GM18858 (cell line): ENCODE data around the gene KSR2.

Experiments
- ATAC-seq: cut with Tn5 transposase; IDR thresholded peaks from one replicate; pipeline ENCODE4 v1.9.1; 2021; ENCODE audit not compliant: unreplicated experiment

Gene KSR2

DNA sequence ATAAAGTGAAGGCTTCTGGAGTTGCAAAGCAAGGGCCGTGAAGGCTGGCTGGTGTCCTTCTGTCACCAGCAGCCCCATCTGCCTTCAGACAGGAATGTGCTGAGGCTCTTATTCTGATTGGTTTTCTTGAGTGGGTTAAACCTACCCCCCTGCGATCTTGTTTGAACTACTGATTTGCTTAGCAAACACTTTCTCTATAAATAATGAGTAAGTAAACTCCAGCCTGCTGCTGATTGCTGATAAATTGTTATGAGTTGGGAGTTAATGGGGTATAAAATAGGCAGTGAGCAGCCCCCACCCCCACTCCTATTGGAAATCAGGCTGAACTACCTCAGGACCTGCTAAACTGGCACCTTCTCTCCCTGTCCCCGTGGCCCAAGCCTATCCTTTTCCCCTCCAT, 461.2 kb downstream of the KSR2 start:
- ATAC-seq: no peak

DNA sequence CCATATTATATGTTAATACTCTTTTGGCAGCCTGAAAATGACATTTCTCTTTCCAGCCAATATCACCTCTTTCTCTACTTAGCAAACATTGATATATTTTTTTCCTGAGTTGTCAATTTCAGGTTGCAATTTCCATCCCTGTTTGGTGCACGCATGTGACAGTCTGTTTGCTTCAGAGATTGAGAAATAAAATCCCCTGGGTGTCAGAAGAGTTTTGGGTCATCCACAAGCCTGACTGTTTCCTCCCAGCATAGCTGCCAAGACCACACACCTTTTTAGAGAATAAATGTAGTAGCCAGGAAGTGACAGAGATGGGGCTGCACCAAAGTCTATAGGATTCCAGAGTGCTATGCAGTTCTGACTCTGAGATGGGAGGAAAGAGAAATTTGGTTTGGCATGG, 462.5 kb downstream of the KSR2 start:
- no peak for ATAC-seq

DNA sequence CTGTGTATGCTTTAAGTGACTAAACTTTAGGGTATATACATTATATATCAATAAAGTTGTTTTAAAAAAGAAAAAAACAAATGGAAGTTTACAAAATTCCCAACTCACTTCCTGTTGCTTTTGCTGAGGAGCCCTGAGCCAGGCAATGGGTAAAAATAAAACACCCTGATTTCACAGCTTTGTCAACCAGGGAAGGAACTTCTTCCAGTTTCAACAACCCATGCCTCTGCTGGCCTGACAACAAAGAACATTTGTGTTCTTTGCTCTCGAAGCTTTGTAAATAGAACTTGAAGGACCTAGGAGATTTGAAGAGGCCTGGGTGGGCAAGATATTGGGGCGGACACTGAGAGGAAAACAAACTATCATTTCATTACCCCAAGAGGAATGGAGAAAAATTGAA, 466.2 kb downstream of the KSR2 start:
- no peak for ATAC-seq

DNA sequence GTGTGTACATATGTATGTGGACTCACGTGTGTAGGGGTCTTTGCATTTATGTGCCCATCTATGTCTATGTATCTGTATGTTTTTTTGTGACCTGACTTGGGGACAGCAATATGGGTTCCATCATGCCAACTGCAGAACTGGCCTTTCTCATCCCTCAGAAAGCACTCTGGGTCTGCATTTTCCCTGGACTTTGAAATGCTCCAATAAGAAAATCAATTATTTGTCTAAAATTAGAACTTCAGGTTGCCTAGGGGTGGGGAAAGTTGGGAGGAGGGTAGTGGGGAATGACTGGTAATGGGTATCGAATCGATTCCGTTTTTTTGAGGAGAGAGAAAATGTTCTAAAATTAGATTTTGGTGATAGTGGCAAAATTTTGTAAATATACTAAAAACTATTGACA, 466.6 kb downstream of the KSR2 start:
- ATAC-seq: no peak

DNA sequence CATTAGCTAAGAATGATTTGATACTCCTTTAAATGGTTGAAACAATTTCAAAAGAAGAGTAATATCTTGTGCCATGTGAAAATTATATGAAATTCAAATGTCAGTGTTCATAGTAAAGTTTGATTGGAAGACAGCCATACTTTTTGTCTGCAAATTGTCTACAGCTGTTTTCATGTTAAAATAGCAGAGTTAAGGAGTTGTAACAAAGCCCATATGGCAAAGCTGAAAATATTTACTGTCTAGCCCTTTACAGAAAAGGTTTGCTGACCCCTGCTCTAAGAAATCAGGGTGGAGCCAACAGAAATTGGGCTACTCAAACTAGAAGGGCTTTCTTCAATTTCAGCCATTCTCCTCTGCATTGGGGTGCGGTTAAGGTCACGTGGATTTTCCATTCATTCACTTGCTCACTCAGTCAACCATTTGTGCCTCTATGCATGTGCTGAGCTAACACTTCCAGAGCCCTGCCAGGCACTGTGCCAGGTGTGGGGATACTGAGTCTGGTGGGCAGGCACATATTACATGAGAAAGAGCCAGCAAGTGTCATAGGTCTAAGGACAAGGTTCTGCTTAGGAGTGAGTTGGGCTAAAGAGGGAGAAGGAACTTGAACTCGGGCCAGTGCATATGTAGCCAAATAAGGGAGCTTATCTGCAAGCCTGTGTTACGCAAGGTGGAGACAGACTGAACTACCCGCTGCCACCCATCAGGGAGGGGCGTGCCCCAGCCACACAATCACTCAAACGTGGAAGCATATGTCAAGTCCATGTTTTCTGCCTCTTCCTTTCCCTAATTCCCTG, 467.5 kb downstream of the KSR2 start:
- ATAC-seq: no peak

DNA sequence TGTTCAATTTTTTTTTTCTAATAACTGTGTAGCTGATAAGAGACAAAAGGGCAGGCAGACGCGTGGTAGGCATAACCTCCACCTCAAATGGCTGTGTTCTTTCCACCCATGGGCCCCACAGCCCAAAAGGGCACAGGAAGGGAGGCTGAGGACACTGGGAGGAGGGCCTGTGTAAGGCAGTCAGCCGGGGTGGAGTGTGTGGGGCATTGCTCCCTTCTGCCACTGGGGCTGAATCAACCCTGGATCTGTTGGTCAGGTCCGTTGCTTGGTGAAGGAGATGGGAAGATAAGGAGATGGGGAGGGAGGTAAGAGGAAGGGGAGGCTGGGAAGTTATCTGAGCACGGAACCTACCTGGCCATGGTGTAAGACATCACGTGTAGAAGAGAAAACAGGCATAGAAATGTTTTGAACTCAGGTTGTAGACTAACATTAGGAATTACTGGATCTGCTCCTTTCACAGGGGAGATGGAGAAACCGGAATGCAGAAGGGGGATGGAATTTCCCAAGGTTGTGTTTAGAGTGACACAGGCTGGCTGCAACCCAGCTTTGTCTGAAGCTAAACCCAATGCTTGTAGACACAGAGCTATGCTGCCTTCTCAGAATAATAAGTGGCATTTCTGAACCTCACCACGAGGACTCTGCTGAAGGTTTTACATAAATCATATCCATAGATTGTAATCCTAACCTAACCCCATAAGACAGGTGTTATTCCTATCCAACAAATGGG, 468.9 kb downstream of the KSR2 start:
- no peak for ATAC-seq

DNA sequence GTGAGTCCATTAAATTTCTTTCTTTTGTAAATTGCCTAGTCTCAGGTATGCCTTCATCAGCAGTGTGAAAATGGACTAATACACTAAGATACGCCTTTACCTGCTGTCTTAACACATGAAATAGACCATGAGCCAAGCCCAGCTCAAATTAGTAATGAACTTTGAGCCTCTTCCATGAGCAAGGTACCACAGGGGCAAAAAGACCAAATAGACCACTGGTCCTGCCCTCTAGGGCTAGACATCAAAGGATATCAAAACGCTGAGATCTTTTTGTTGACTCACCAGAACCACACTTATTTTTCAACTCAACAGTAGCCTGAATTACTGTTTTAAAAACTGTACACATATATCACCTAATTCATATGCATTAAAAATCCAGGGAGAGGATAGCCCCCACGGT, 469.9 kb downstream of the KSR2 start:
- ATAC-seq: no peak

DNA sequence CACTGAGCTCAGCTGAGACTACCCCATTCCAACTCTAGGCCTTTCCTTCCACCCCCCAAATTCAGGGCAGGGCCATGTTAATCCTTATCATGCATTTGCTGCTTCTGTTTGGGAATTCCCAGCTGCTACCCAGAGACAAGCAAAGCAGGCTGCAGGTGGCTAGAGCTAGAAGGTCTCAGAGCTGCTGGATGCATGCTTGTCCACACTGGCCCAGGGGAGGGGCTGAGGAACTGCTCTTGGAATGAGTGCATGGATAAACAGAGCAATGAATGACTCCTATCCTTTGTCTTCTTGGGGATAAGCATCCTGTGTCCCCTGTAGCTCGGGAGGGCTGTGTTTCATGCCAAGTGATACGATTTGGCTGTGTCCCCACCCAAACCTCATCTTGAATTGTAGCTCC, 470.5 kb downstream of the KSR2 start:
- no peak for ATAC-seq

DNA sequence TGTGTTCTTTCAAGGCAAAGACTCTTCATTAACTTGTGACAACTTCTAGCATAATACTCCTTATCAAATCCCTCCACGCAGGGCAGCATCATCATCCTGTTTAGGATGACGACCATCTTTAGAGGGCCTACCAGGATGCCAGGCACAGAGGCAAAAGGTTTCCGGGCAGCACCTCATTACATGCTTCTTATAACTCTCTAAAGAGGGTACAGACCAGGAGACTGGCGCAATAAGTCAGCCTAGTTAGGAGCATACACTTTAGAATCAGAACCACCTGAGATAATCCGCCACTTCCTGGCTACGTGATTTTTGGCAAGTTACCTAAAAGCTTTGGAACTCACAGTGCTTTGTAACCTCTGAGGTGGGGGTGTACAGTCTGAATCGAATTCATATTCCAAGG, 471.4 kb downstream of the KSR2 start:
- ATAC-seq: no peak

DNA sequence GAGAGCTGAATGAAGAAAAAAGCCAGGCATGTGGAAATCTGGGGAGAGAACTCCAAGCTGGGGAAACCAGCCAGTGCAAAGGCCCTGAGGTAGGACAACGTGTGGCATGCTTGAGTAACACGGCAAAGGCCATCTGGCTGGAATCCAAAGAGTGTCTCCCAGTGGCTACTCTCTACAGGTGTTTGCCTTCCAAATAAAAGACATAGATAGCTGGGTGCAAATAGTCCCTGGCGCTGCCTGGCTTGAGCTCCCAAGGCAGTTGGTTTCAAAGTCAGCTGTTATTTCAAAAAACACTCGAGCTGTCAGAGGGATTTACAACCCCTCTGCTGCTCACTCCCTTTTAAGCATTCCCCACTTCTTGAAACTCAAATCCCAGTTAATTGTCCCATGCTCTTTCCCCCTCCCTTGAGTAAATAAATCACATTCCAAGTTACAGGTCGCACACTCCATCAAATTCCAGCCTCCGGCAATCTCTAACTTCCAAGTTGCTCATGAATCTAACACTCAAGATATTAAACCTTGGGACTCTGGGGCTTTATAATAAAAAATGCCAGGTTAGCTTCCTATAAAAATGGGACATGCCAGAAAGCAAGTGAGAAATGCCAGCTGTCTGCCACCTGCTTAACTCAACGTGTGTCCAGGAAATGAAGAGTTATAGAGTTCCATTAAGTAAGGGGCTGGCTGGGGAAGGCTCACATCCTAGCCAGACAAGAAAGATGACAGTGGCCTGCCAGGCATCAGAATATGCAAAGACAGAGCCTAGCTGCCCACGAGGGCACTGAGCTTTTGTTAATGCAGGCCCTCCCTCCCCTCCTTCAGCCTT, 473.7 kb downstream of the KSR2 start:
- no peak for ATAC-seq

DNA sequence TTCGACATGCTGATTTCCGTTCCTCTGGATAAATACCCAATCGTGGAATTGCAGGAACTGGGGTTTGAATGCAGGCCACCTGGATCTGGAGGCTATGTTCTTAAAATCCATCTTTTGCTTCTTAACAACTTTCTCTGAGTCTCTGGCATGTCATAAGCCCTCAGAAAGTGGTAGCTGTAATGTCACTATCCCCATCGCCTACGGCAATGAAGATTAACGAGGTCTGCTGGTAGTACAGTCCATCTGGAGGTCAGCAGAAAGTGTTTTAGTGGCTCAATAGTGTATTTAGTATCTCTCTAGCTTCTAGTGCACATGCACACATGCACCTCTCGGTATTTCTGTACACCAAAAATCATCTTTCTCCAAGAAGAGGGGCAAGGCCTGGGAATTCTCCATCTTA, 477.1 kb downstream of the KSR2 start:
- no peak for ATAC-seq

DNA sequence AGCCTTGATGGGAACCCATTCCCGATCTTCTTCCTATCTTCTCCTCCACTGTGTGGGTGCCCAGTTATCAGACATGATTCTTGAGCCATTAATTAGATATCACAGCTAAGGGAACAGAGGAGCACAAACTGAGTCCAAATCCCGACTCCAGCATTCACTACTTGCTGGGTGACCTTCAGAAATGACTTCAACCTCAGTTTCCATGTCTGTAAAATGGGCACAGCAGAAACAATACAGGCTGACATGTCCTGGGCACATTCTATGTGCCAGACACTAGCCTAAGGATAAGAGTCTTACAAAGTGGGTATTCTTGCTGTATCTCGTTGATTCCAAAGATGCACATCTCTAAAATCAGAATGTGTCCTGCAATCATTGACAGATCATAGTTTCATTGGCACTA, 478.7 kb downstream of the KSR2 start:
- no peak for ATAC-seq

DNA sequence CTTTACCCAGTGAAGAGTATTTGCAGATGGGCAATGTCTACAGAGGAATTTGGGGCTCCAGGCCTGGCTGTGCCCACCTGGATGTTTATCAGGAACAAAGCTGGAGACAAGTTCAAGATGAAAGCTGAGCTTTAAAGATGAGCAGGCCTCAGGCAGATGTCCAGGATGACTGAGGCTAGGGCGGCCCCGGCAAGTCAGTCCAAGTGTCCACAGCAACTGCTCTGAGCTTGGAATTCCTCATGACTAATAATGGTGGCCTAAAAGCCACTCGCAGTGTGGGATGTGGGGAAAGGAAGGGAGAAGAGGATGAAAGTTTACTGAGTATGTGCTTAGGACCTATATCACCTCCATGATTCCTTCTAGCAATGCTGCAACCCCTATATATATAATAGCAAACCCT, 479.1 kb downstream of the KSR2 start:
- no peak for ATAC-seq

DNA sequence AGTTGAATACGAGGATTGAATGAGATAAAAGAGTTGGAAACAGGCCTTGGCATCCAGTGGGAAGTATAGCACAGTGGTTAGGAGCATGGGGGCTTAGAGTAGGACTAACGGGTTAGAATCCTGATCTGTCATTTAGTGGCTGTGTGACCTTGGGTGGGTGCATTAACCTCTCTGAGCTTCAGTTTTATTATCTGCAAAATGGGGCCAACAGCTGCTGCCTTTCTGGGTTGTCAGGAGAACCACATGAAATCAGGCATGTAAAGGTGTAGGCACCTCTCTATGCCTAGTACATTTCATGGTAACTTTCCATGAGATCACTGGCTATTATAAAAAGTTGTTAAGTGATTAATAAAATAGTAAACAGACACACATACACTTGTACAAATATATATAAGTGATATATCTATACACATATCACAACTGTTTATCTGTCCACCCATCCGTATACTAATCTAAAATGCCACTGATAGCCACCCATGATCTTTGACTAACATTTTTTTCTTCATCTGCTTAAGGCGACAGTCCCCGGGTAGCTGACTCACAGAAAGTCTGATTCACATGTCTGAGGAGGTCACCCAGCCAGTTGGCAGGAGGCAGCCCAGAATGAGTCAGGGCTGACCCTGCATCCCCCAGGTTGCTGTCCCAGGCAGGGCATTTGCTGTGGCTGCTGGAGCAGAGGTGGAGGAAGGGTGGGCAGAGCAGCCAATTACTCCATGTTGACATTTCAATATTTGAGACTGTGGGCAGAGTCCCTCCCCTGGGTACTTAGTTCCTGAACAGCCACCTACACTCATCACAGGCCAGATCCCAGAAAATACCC, 481.7 kb downstream of the KSR2 start:
- ATAC-seq: no peak

DNA sequence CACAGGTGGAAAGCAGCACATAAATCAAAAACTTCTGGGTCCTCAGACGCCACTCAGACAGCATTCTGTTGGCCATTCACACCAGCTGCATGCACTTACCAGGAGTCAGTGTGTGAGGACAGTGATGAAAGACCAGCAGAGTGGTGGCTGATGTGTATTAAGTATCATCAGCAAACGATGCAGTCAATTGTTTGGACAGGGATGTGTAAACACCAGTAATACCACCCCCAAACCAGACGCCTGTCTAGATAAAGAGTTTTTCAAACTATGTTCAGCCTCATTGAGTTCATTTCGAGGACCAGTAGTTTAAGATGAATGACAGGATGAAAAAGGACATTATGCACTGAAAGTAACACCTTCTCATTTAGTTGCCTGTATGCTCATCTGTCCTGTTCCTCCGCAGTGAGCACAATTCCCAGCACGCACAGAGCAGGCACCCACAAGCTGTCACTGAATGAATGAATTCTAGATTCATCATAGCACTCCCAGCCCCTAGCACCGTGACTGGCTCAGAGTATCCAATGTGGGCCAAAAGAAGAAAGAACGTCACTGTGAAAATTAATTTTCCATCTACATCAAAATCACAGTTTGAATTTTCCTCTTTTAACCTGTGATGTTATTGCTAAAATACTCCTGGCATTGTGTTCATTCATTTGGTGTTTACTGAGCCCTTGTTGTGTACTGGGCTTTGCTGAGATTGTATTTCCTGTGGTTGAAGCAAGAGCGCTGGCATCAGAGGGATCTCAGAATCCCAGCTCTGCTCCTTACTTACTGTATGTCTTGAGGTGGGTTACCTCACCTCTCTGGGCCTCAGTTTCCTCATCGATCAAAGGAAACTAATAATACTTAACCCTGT, 482.6 kb downstream of the KSR2 start:
- no peak for ATAC-seq

DNA sequence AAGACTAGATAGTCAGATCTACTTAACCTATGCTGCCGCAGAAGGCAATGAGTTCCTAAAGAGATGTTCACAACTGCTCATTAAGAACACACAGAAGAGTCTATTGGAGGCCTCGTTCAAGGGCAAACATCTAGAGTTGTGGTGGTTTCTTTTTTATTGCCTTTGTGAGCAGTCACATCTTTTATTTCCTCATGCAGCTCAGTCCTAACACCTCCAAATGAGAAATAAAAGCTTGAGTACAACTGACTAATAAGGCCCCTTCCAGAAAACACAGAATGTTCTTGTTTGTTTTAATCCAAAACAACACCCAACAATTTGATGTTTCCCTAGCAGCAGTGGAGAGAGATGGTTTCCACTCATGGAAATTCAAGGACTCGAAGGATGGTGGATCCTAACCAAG, 483.9 kb downstream of the KSR2 start:
- no peak for ATAC-seq

DNA sequence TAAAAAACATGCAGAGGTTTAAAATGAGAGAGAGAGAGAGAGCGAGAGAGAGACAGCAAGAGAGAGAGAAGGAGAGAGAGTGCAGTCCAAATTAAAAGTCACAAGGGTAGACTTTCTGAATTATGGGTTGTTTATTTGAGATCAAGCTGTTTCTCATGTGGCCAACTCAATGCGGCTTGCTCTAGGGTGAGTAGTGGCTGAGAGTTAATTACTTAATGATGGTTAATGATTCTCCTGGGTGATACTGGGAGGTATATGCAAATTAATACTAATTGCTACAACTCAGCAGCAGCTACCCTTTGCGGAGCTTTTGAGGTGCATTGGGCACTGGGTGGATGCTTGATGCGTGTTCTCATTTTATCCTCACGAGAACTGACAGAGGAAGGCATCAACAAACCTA, 485.3 kb downstream of the KSR2 start:
- no peak for ATAC-seq

DNA sequence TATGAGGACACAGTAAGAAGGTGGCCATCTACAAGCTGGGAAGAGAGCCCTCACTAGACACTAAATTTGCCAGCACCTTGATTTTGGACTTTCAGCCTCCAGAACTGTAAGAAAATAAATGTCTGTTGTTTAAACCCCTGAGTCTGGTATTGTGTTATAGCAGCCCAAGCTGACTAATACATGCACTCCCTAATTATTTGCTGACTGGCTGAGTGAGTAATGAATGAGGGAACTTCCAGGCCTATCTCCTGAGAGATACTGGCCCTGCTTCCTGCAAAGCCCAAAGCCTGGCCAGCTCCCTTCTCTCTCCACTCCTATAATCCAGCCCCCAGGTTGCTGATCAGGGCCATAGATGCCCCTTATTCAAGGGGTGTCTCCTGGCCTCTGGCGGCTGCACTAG, 487.3 kb downstream of the KSR2 start:
- ATAC-seq: no peak

DNA sequence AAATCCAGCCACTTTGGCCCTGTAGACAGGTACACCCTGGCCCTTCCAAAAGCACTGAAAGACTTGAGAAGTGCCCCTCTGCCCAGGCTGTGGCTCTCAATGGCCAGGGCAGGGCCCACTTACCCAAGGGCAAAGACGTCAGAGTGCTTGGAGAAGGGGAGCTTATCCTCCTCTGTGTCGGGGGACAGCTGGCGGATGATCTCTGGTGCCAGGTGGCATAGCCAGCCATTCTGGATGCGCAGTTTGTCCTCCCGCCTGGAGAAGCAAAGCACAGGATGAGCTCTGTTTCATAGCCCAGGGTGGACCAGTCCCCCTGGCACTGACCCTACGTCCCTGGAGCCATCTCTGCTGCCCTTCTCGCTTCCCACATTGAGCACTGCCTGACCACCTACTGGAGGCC, 492.4 kb downstream of the KSR2 start:
- ATAC-seq: no peak

DNA sequence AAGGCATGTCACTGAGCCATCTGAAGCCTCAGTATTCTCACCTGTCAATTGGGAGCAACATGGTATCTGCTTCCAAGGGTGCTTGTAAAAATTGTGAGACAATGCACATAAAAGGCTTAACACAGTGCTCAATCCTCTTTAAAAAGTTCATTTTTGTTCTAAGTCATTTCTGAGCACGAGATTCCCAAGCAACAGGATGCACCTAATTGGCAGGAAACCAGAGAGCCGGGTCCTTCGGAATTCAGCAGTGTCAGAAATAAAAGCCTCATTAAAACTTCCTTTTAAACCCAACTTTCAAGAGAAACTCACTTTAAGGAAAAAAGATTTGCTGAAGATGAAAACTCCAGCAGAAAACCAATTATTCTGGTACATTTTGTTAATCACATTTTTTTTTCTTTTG, 494.9 kb downstream of the KSR2 start:
- ATAC-seq: no peak
